K562 (cell line): ENCODE data around the gene RET. TPM values are rescaled to one million over a fixed set of nuclear protein-coding genes. Genes with fewer than 3 reads are reported as not detected.

ENCODE experiments used
- ATAC-seq: fragments of 200-7000 bp; cut with Tn5 transposase; 3 replicates; pipeline ENCODE4 v1.9.1; 2020; ENCODE audit warnings: moderate library complexity
- BruUV-seq: library from RNA; stranded (reverse); fragments of 400-500 nt; replicated peaks from 2 replicates; lab custom pipeline; 2021; lab: Mats Ljungman, UMichigan
- CTCF ChIA-PET: fragments of 300-600 bp; formaldehyde crosslinking; extraction: SDS; loops from one replicate; lab custom pipeline; 2021; ENCODE audit warnings: low intra/inter-chr PET ratio; lab: Yijun Ruan, JAX
- POLR2A ChIA-PET: fragments of 300-600, 350-650 bp; sonication (Branson Sonifier 250); formaldehyde crosslinking; extraction: SDS; loops from one replicate; lab custom pipeline; 2021; ENCODE audit warnings: antibody characterized with exemption, inconsistent platforms; lab: Yijun Ruan, JAX
- DNase-seq, 4 experiments: peaks; one replicate each; pipeline versions ENCODE4 v3.0.0 to v3.0.0-alpha.2; 2011 to 2018; ENCODE audit warnings: low spot score in 3 of 4, mixed read lengths in 3 of 4; ENCODE audit errors: extremely low read depth in 1 of 4
- FAIRE-seq: peaks from 2 replicates; lab custom pipeline; 2011; peaks lifted over from hg19 to GRCh38; lab: Jason Lieb, UNC
- H2AFZ ChIP-seq: 2 replicates; pipeline ENCODE4 v1.6.0; 2011; ENCODE audit warnings: low read depth, low read length, control low read depth, inconsistent platforms
- H3K27ac ChIP-seq: fragments of 200-600 bp; 3 replicates; pipeline ENCODE4 v1.8.0; 2011; ENCODE audit warnings: low read depth, mild to moderate bottlenecking, control low read depth, inconsistent platforms, low read length, moderate library complexity, mixed read lengths; ENCODE audit errors: extremely low read depth
- H3K27me3 ChIP-seq, 2 experiments: fragments of 300-600 bp in 1 of 2; 2 replicates in 1 of 2; 3 replicates in 1 of 2; pipeline versions ENCODE4 v1.6.0 to v1.8.0; 2011; ENCODE audit warnings: inconsistent platforms in 2 of 2, low read length in 2 of 2, mild to moderate bottlenecking in 1 of 2, mixed read lengths in 1 of 2, moderate library complexity in 1 of 2; ENCODE audit not compliant: control insufficient read depth in 2 of 2, insufficient read depth in 2 of 2
- H3K36me3 ChIP-seq: fragments of 300-600 bp; 3 replicates; pipeline ENCODE4 v1.8.0; 2011; ENCODE audit warnings: mild to moderate bottlenecking, low read length, inconsistent platforms; ENCODE audit not compliant: control insufficient read depth, insufficient read depth
- H3K4me1 ChIP-seq, 2 experiments: fragments of 200-600 bp in 1 of 2; replicated peaks in 1 of 2; 2 replicates in 1 of 2; 3 replicates in 1 of 2; pipeline versions ENCODE4 v1.5.1 to v1.8.0; 2011; ENCODE audit warnings: inconsistent platforms in 2 of 2, low read length in 2 of 2, mild to moderate bottlenecking in 1 of 2, mixed read lengths in 1 of 2, moderate library complexity in 1 of 2; ENCODE audit not compliant: control insufficient read depth in 2 of 2, insufficient read depth in 2 of 2
- H3K4me2 ChIP-seq: 2 replicates; pipeline ENCODE4 v1.6.1; 2011; ENCODE audit warnings: low read length, control low read depth, inconsistent platforms, mixed read lengths; ENCODE audit not compliant: insufficient read depth
- H3K4me3 ChIP-seq: fragments of 200-600 bp; sonication (generic), shearing (Covaris generic); 2 replicates; pipeline ENCODE4 v1.5.1; 2016; ENCODE audit warnings: control low read depth, inconsistent platforms
- H3K79me2 ChIP-seq: fragments of 200-600 bp; 3 replicates; pipeline ENCODE4 v1.8.0; 2011; ENCODE audit warnings: low read length, inconsistent platforms; ENCODE audit not compliant: control insufficient read depth, insufficient read depth
- H3K9ac ChIP-seq, 2 experiments: 2 replicates each; pipeline versions ENCODE4 v1.6.0 to v1.6.1; 2011; ENCODE audit warnings: low read depth in 2 of 2, low read length in 2 of 2, control low read depth in 1 of 2, inconsistent platforms in 1 of 2, mild to moderate bottlenecking in 1 of 2, mixed read lengths in 1 of 2; ENCODE audit not compliant: insufficient read depth in 1 of 2
- H3K9me1 ChIP-seq: one replicate; pipeline ENCODE4 v1.6.0; 2011; ENCODE audit warnings: inconsistent platforms, mild to moderate bottlenecking, low read length, moderate library complexity; ENCODE audit not compliant: control insufficient read depth, insufficient read depth
- H3K9me3 ChIP-seq: replicated peaks from 2 replicates; pipeline ENCODE4 v1.5.1; 2011; ENCODE audit warnings: low read depth, low read length, inconsistent platforms; ENCODE audit not compliant: control insufficient read depth, insufficient read depth
- H4K20me1 ChIP-seq: replicated peaks from 2 replicates; pipeline ENCODE4 v1.6.1; 2011; ENCODE audit warnings: low read length, inconsistent platforms, mixed read lengths; ENCODE audit not compliant: control insufficient read depth, insufficient read depth
- AFF1 ChIP-seq, 2 experiments: fragments of 450-650 bp; IDR thresholded peaks; 2 replicates each; pipeline ENCODE4 v1.6.1; 2018; ENCODE audit warnings: mild to moderate bottlenecking in 2 of 2, low read depth in 1 of 2; ENCODE audit not compliant: partially characterized antibody in 2 of 2
- BRCA1 ChIP-seq, 2 experiments: fragments of 450-650 bp in 1 of 2; sonication (generic) in 1 of 2; formaldehyde crosslinking in 1 of 2; IDR thresholded peaks; 2 replicates each; pipeline versions ENCODE4 v1.5.0 to v1.6.1; 2017 to 2020; ENCODE audit warnings: mild to moderate bottlenecking in 1 of 2, missing genetic modification reagents in 1 of 2
- CBX2 ChIP-seq: fragments of 200-600 bp; sonication (generic); IDR thresholded peaks from one replicate; pipeline ENCODE4 v1.6.1; 2012; ENCODE audit warnings: mild to moderate bottlenecking, low read length, inconsistent platforms; ENCODE audit not compliant: insufficient read depth, poor library complexity, severe bottlenecking
- CHD4 ChIP-seq: fragments of 200-600 bp; sonication (generic); IDR thresholded peaks from 3 replicates; pipeline ENCODE4 v1.6.1; 2012; ENCODE audit warnings: low read depth, mild to moderate bottlenecking, mixed read lengths, low read length, inconsistent platforms; ENCODE audit not compliant: insufficient read depth, insufficient replicate concordance, poor library complexity, severe bottlenecking
- ETV5 ChIP-seq: sonication (generic); formaldehyde crosslinking; IDR thresholded peaks from 2 replicates; pipeline ENCODE4 v1.4.0; 2020; ENCODE audit warnings: low read depth, mild to moderate bottlenecking, missing genetic modification reagents
- FOXJ2 ChIP-seq: fragments of 200-800 bp; sonication (Bioruptor generic); IDR thresholded peaks from 2 replicates; pipeline ENCODE4 v1.6.1; 2016; ENCODE audit warnings: missing genetic modification characterization, missing compliant biosample characterization
- GTF3C2 ChIP-seq: IDR thresholded peaks from 3 replicates; pipeline ENCODE4 v1.6.1; 2011; ENCODE audit warnings: borderline replicate concordance, mild to moderate bottlenecking, moderate library complexity; ENCODE audit not compliant: insufficient read length; ENCODE audit errors: extremely low read depth
- HDAC3 ChIP-seq: fragments of 450-650 bp; IDR thresholded peaks from 2 replicates; pipeline ENCODE4 v1.6.1; 2018; ENCODE audit warnings: borderline replicate concordance, mild to moderate bottlenecking, moderate library complexity; ENCODE audit not compliant: partially characterized antibody
- HMG20A ChIP-seq: fragments of 450-650 bp; formaldehyde crosslinking; conservative IDR thresholded peaks from 2 replicates; pipeline ENCODE4 v1.4.0; 2020; ENCODE audit warnings: mild to moderate bottlenecking, mixed read lengths
- MECOM ChIP-seq: fragments of 250-450 bp; sonication (Bioruptor Pico); IDR thresholded peaks from 2 replicates; pipeline ENCODE4 v1.8.0; 2022; ENCODE audit warnings: inconsistent platforms
- NBN ChIP-seq: fragments of 450-650 bp; IDR thresholded peaks from 2 replicates; pipeline ENCODE4 v1.6.1; 2016; ENCODE audit warnings: low read depth, mild to moderate bottlenecking
- SAFB ChIP-seq: fragments of 200-400 bp; formaldehyde crosslinking; IDR thresholded peaks from 2 replicates; pipeline ENCODE4 v1.6.1; 2017; ENCODE audit warnings: low read depth, low read length, borderline replicate concordance
- STAT5B ChIP-seq: fragments of 250-450 bp; sonication (Bioruptor Pico); IDR thresholded peaks from 2 replicates; pipeline ENCODE4 v1.8.0; 2021; ENCODE audit warnings: mild to moderate bottlenecking, inconsistent platforms
- TRIM24 ChIP-seq, 2 experiments: fragments of 450-650 bp; IDR thresholded peaks; 2 replicates each; pipeline ENCODE4 v1.6.1; 2016
- WGBS: fragments of 100-300 bp; shearing (Covaris generic); methylation state at CpG from one replicate; pipeline ENCODE4 v1.1.6; 2016; ENCODE audit warnings: low coverage, mixed read lengths; ENCODE audit not compliant: insufficient coverage; ENCODE audit errors: missing lambda C conversion rate; 5-methylcytosine and 5-hydroxymethylcytosine counted together
- in situ Hi-C: fragments of 300-500 bp; cut with MboI; formaldehyde crosslinking; loops from 4 replicates; pipeline ENCODE4 v1.15.0; 2018; ENCODE audit warnings: inconsistent platforms, mixed read lengths
- intact Hi-C: fragments of 100-400 bp; cut with micrococcal nuclease; formaldehyde crosslinking; loops from 2 replicates; pipeline ENCODE4 v1.14.2; 2022
- polyA plus RNA-seq, 8 experiments: library from polyadenylated mRNA; depleted of rRNA in 4 of 8; stranded (reverse) in 5 of 8; unstranded in 3 of 8; fragments of >200 nt; fragmentation: Nextera tagmentation in 2 of 8; fragmentation: Illumina TruSeq in 1 of 8; extraction: Ambion mirVana in 2 of 8; extraction: Trizol in 1 of 8; gene quantifications; 2 replicates each; pipeline versions ENCODE4 v1.2.1 to v1.2.3, GENCODE V29; 2011 to 2014; ENCODE audit warnings: inconsistent platforms in 1 of 8, missing spikeins in 1 of 8
- total RNA-seq, 7 experiments: library from RNA; depleted of rRNA in 6 of 7; stranded (reverse); fragments of >200 nt in 6 of 7; fragmentation: Illumina TruSeq in 2 of 7; extraction: Trizol in 2 of 7; gene quantifications; 2 replicates each; pipeline versions ENCODE4 v1.2.1 to v1.2.3, GENCODE V29; 2011 to 2021; ENCODE audit warnings: low replicate concordance in 1 of 7
- TF ChIP-seq, protein P1 (sequence below): fragments of 250-450 bp; sonication (Bioruptor Pico); IDR thresholded peaks from 2 replicates; pipeline ENCODE4 v1.5.0; 2021

The RET gene
- total and polyA plus RNA-seq, 9 of the 15 experiments (the other 6 are each of a cell fraction or from before 2014, with no cell fraction given): 0.04 to 0.05 TPM; not detected in 7

GRCh38 chr10:43155221-43155620, 78.4 kb downstream of the RET start:
- BruUV-seq: no TSS peak
- TF ChIP-seq ETV5 (CRISPR knock-in tag) (no peak), FOXJ2 (tag) (no peak), CBX2 (no peak), MECOM (CRISPR knock-in tag) (no peak), BRCA1 (IDR thresholded peaks at IDR 0.05) (no peak), BRCA1 (CRISPR knock-in tag; IDR thresholded peaks at IDR 0.05) (no peak), STAT5B (CRISPR knock-in tag) (no peak), SAFB (no peak), GTF3C2 (no peak), HMG20A (no peak), NBN (no peak), TRIM24 (IDR thresholded peaks at IDR 0.05) (no peak), HDAC3 (no peak), CHD4 (no peak), AFF1 (IDR thresholded peaks at IDR 0.05; ENCODE audit: low read depth in 1 of 2, partially characterized antibody in 2 of 2) (no peak)
- TF ChIP-seq, protein P1, sequence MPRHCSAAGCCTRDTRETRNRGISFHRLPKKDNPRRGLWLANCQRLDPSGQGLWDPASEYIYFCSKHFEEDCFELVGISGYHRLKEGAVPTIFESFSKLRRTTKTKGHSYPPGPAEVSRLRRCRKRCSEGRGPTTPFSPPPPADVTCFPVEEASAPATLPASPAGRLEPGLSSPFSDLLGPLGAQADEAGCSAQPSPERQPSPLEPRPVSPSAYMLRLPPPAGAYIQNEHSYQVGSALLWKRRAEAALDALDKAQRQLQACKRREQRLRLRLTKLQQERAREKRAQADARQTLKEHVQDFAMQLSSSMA (CRISPR knock-in tag): no peak

More at GRCh38 chr10:43155221-43155620, 78.4 kb downstream of the RET start:
- peaks cover 0 to 3% of the 10 kb centered on the region in 2 experiments; a peak in 1 of 5 replicates for H3K4me1 ChIP-seq
- H3K27ac ChIP-seq: no peak overlapping the region
- WGBS: 53% methylated on average over 2 of the region's 2 CpGs
- H3K27me3 ChIP-seq: no peaks in the 10 kb centered on the region
- DNase-seq: no peak
- intact Hi-C loops (no loop called here), in situ Hi-C loops (no loop called here)
- no peak for ATAC-seq
- H3K9me1 ChIP-seq: no peaks in the 10 kb centered on the region
- no peaks in the 10 kb centered on the region for H4K20me1 ChIP-seq
- no peak overlapping the region for H3K4me3 ChIP-seq
- no peak overlapping the region for H3K4me2 ChIP-seq
- H3K36me3 ChIP-seq: no peaks in the 10 kb centered on the region
- no peak for FAIRE-seq
- ChIA-PET POLR2A (interaction anchor here (1.1 kb wide), 1 partner anchor 18 kb away, joined by 3 read pairs; no protein-coding TSS in a partner anchor), CTCF (no interaction called here)
- no peaks in the 10 kb centered on the region for H3K79me2 ChIP-seq
- H3K9ac ChIP-seq: no peak overlapping the region
- H2AFZ ChIP-seq: no peak overlapping the region
- no peaks in the 10 kb centered on the region for H3K9me3 ChIP-seq
